ENCODE results near the gene GPC1.
"Not testable (repeated sequence)": the region's sequence is repeated elsewhere in the genome, so short reads cannot be mapped to it uniquely, and the experiment has no call there.

GPC1 gene

DNA sequence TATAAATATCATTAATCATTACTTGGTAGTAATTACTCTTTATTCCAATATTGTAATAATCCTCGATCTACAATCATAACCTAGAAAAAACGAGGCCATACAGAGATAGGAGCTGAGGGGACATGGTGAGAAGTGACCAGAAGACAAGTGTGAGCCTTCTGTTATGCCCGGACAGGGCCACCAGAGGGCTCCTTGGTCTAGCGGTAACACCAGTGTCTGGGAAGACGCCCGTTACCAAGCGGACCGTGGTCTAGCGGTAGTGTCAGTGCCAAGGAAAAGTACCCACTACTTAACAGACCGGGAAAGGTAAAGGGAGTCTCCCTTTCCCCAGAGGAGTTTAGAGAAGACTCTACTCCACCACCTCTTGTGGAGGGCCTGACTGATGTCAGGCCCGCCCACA is 59.5 kb downstream of the GPC1 start:
- not testable (repeated sequence) for H3K4me1 Mint-ChIP-seq (ENCODE audit: low read depth); H3K27me3 Mint-ChIP-seq (ENCODE audit: low read depth); H3K27ac Mint-ChIP-seq; DNase-seq (ENCODE audit: low spot score); H3K4me3 Mint-ChIP-seq
- Mint-ChIP-seq H3K36me3 (ENCODE audit: low read depth) (peaks cover 18% of the 10 kb centered on the region), H3K9me3 (peaks cover 27% of the 10 kb centered on the region)

- not testable (repeated sequence) for H3K4me3 Mint-ChIP-seq; H3K27me3 Mint-ChIP-seq (ENCODE audit: low read depth); H3K9me3 Mint-ChIP-seq; DNase-seq (ENCODE audit: low spot score); H3K27ac Mint-ChIP-seq; H3K4me1 Mint-ChIP-seq (ENCODE audit: low read depth)
- H3K36me3 Mint-ChIP-seq (ENCODE audit: low read depth): peaks cover 14% of the 10 kb centered on the region
Measured at GRCh38 chr2:240497082-240497481, 61.6 kb downstream of the GPC1 start.

GRCh38 chr2:240498171-240498957 is 62.9 kb downstream of the GPC1 start:
- no peaks in the 10 kb centered on the region for H3K4me1 Mint-ChIP-seq (ENCODE audit: low read depth)

DNA sequence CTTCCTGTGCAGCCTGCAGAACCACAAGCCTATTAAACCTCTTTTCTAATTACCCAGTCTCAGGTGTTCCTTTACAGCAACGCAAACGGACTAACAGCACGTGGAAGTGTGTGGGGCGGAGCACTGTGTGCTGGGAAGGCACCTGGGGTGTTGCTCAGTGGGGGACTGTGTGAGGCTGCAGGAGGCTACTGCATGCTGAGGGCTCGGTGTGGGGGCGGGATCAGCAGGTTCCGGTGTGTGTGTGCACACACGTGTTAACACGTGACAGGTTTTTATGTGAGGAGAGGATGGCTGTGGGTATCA is 63.4 kb downstream of the GPC1 start:
- Mint-ChIP-seq H3K9me3 (no peaks in the 10 kb centered on the region), H3K4me1 (ENCODE audit: low read depth) (no peaks in the 10 kb centered on the region), H3K27me3 (ENCODE audit: low read depth) (no peaks in the 10 kb centered on the region), H3K27ac (no peak overlapping the region), H3K36me3 (ENCODE audit: low read depth) (peaks cover 8% of the 10 kb centered on the region), H3K4me3 (no peak overlapping the region)
- DNase-seq (ENCODE audit: low spot score): no peak

More at GRCh38 chr2:240498171-240498957, 62.9 kb downstream of the GPC1 start:
- H3K27me3 Mint-ChIP-seq (ENCODE audit: low read depth): no peaks in the 10 kb centered on the region
- peaks cover 10% of the 10 kb centered on the region for H3K36me3 Mint-ChIP-seq (ENCODE audit: low read depth)
- no peak overlapping the region for H3K4me3 Mint-ChIP-seq
- peaks cover 3% of the 10 kb centered on the region for H3K9me3 Mint-ChIP-seq
- no peak overlapping the region for H3K27ac Mint-ChIP-seq
- DNase-seq (ENCODE audit: low spot score): no peak

GRCh38 chr2:240499309-240500301 is 64.1 kb downstream of the GPC1 start:
- no peak for DNase-seq (ENCODE audit: low spot score)
- no peak overlapping the region for H3K27ac Mint-ChIP-seq
- H3K9me3 Mint-ChIP-seq: no peaks in the 10 kb centered on the region
- no peak overlapping the region for H3K4me3 Mint-ChIP-seq
- no peaks in the 10 kb centered on the region for H3K27me3 Mint-ChIP-seq (ENCODE audit: low read depth)
- peaks cover 8% of the 10 kb centered on the region for H3K36me3 Mint-ChIP-seq (ENCODE audit: low read depth)
- no peaks in the 10 kb centered on the region for H3K4me1 Mint-ChIP-seq (ENCODE audit: low read depth)

DNA sequence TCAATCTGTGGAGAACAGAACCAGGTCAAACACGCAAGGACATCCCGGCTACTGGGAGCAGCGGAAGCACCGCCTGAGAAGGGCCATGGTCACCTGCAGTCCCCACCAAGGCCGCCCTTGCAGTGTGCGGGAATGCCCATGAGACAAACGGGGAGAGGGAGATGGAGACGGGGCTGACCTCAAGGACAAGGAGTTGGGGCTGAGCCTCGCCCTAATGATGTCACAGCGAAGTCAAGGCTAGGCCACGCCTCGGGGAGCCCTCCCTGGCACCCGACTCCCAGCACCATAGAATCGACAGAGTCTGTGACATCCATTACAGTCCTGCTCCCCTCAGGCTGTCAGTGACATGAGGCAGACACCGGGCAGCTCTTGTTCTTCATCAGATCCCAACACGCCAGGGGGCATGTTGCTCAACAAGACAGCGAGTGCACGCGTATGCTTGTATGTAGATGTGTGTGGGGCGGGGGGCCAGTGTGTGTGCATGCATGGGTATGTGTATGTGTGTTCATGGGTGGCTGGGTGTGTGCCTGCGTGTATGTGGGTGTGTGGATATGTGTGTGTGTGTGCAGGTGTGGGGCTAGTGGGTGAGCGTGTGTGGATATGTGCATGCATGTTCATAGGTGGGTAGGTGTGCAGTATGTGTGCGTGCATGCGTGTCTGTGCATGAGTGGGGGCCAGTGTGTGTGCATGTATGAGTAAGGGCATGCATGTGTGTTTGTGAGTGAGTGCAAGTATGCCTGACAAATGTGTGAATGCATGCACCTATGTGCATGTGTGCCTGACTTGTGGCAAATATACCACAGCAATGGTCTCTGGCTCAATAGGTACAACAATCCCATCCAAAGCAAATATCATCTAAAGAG is 65.3 kb downstream of the GPC1 start:
- Mint-ChIP-seq H3K36me3 (ENCODE audit: low read depth) (peaks cover 6% of the 10 kb centered on the region), H3K9me3 (no peaks in the 10 kb centered on the region), H3K4me3 (no peak overlapping the region), H3K27me3 (ENCODE audit: low read depth) (no peaks in the 10 kb centered on the region), H3K4me1 (ENCODE audit: low read depth) (no peaks in the 10 kb centered on the region), H3K27ac (no peak overlapping the region)
- no peak for DNase-seq (ENCODE audit: low spot score)

GRCh38 chr2:240501531-240501991 is 66.1 kb downstream of the GPC1 start:
- DNase-seq (ENCODE audit: low spot score): no peak
- H3K36me3 Mint-ChIP-seq (ENCODE audit: low read depth): peaks cover 4% of the 10 kb centered on the region

DNA sequence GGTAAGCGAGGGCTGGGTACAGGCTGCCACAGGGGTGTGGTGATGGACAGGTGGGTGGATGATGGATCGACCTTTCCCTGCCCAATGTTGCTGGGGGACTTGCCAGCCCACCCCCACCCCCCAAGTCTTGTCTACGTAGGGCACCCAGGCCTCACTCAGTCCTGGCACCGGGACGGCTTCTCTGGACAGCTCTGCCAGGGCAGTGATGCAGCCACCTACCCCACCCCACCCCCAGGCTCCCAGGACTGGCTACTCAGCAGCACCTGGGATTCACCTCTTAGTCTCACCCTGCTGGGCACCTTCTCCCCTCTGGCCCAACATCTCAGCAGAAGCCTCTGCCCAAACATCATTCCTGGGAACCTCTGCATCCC is 66.6 kb downstream of the GPC1 start:
- peaks cover 4% of the 10 kb centered on the region for H3K36me3 Mint-ChIP-seq (ENCODE audit: low read depth)
- H3K4me1 Mint-ChIP-seq (ENCODE audit: low read depth): no peaks in the 10 kb centered on the region
- H3K9me3 Mint-ChIP-seq: no peaks in the 10 kb centered on the region
- H3K27ac Mint-ChIP-seq: no peak overlapping the region
- no peak for DNase-seq (ENCODE audit: low spot score)
- no peaks in the 10 kb centered on the region for H3K27me3 Mint-ChIP-seq (ENCODE audit: low read depth)
- H3K4me3 Mint-ChIP-seq: no peak overlapping the region

More at GRCh38 chr2:240501531-240501991, 66.1 kb downstream of the GPC1 start:
- H3K9me3 Mint-ChIP-seq: no peaks in the 10 kb centered on the region
- H3K4me1 Mint-ChIP-seq (ENCODE audit: low read depth): no peaks in the 10 kb centered on the region
- H3K27me3 Mint-ChIP-seq (ENCODE audit: low read depth): no peaks in the 10 kb centered on the region
- no peak overlapping the region for H3K4me3 Mint-ChIP-seq
- no peak overlapping the region for H3K27ac Mint-ChIP-seq

GRCh38 chr2:240502430-240503121 is 67.1 kb downstream of the GPC1 start:
- peaks cover 4% of the 10 kb centered on the region for H3K36me3 Mint-ChIP-seq (ENCODE audit: low read depth)
- H3K9me3 Mint-ChIP-seq: no peaks in the 10 kb centered on the region
- no peaks in the 10 kb centered on the region for H3K4me1 Mint-ChIP-seq (ENCODE audit: low read depth)
- DNase-seq (ENCODE audit: low spot score): no peak
- no peak overlapping the region for H3K4me3 Mint-ChIP-seq
- H3K27ac Mint-ChIP-seq: no peak overlapping the region
- H3K27me3 Mint-ChIP-seq (ENCODE audit: low read depth): no peaks in the 10 kb centered on the region

GRCh38 chr2:240503375-240503774 is 67.9 kb downstream of the GPC1 start:
- no peaks in the 10 kb centered on the region for H3K9me3 Mint-ChIP-seq
- no peaks in the 10 kb centered on the region for H3K27me3 Mint-ChIP-seq (ENCODE audit: low read depth)
- peaks cover 4% of the 10 kb centered on the region for H3K36me3 Mint-ChIP-seq (ENCODE audit: low read depth)
- no peaks in the 10 kb centered on the region for H3K4me1 Mint-ChIP-seq (ENCODE audit: low read depth)
- H3K4me3 Mint-ChIP-seq: no peak overlapping the region
- H3K27ac Mint-ChIP-seq: no peak overlapping the region
- DNase-seq (ENCODE audit: low spot score): no peak

GRCh38 chr2:240503848-240504247 is 68.4 kb downstream of the GPC1 start:
- Mint-ChIP-seq H3K36me3 (ENCODE audit: low read depth) (peaks cover 3% of the 10 kb centered on the region), H3K27ac (no peak overlapping the region), H3K27me3 (ENCODE audit: low read depth) (no peaks in the 10 kb centered on the region), H3K4me1 (ENCODE audit: low read depth) (no peaks in the 10 kb centered on the region), H3K4me3 (no peak overlapping the region), H3K9me3 (no peaks in the 10 kb centered on the region)
- DNase-seq (ENCODE audit: low spot score): no peak

DNA sequence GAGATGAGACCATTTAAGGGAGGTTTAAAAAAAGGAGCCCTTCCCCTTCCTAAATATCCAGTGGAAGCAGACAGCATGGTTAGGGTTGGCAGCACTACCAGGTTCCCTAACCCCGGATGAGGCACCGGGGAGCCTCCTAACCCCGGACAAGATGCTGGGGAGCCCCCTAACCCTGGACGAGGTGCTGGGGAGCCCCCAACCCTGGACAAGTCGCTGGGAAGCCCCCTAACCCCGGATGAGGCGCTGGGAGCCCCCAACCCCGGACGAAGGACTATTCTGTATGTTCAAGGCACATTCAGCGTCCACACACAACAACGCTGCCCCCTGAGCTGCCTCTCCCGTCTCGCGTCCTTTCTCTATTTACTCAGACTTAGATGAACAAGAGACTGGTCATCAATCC is 70.4 kb downstream of the GPC1 start:
- no peak for DNase-seq (ENCODE audit: low spot score)
- Mint-ChIP-seq H3K27ac (no peak overlapping the region), H3K4me1 (ENCODE audit: low read depth) (no peaks in the 10 kb centered on the region), H3K4me3 (no peak overlapping the region), H3K27me3 (ENCODE audit: low read depth) (no peaks in the 10 kb centered on the region), H3K36me3 (ENCODE audit: low read depth) (no peaks in the 10 kb centered on the region), H3K9me3 (no peaks in the 10 kb centered on the region)

GRCh38 chr2:240506406-240507059 is 71.1 kb downstream of the GPC1 start:
- Mint-ChIP-seq H3K27ac (no peak overlapping the region), H3K9me3 (no peaks in the 10 kb centered on the region), H3K4me1 (ENCODE audit: low read depth) (no peaks in the 10 kb centered on the region), H3K36me3 (ENCODE audit: low read depth) (no peaks in the 10 kb centered on the region), H3K27me3 (ENCODE audit: low read depth) (no peaks in the 10 kb centered on the region), H3K4me3 (no peak overlapping the region)
- no peak for DNase-seq (ENCODE audit: low spot score)

Data from T-helper 2 cell treated with Interferon-gamma antibody and Interleukin-4, amounts not matched to agents 5 μg/mL and 100 μg/mL, for 36 hours (primary cell).